Sigmoid colon (tissue), 4 donors: Measurements from ENCODE around the gene PDK2.

Source experiments
- EP300 ChIP-seq, 4 donors: sonication (generic); formaldehyde crosslinking; IDR thresholded peaks; one replicate each; pipeline ENCODE4 v1.6.1; 2017; ENCODE audit warnings: antibody characterized with exemption in 4 of 4
- POLR2A ChIP-seq, 2 donors: fragments of 450-650 bp; IDR thresholded peaks; one replicate each; pipeline ENCODE4 v1.6.1; 2016; ENCODE audit warnings: antibody characterized with exemption in 2 of 2, mild to moderate bottlenecking in 2 of 2, moderate library complexity in 2 of 2
- POLR2AphosphoS5 ChIP-seq, 4 donors: sonication (generic); formaldehyde crosslinking; IDR thresholded peaks; one replicate each; pipeline ENCODE4 v1.6.1; 2017; ENCODE audit warnings: antibody characterized with exemption in 4 of 4
- TF ChIP-seq, protein P1 (sequence below), 4 experiments: fragments of 450-650 bp in 3 of 4; fragments of 200-600 bp in 1 of 4; IDR thresholded peaks; one replicate each; pipeline ENCODE4 v1.5.1; 2016 to 2019; ENCODE audit warnings: antibody characterized with exemption in 4 of 4, mild to moderate bottlenecking in 3 of 4, moderate library complexity in 2 of 4

DNA sequence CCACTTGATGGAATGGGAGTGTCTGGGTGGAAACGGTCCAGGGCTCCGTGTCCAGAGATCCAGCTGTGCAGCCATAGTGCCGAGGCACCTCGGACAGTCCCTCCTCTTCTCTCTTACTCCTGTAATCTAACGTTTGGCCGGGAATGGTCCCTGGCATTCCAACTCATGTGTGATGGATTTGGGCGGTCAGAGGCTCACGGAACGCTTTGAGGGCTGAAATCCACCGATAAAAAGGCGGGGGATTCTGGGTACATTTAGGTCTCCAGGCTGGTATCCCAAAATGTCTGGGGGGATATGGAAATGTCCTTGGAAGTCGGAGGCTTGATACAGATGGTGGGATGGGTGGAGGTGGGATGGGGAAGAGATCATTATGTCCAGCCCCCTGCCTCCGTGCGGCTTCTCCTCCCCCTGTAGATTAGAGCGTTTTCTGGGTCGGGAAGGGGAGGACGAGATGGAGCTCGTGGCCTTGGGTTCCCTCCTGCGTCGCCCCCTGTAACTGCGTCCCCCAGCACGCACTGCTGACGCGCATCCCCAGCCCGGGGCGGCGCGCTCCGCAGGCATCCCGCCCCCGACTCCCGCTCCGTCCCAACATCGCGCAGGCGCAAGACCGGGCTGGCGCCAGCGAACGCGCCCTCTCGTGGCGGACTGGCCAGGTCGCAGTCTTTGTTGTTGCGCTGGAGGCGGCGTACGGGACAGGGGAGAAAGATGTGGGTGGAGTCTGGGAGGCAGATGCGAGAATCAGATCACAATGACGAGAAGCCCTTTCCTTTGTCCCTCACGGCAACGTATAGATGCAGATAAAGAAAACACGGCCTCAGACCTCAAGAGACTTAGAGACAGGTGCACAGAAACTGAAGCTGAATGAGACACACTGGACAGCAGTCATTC, 66.1 kb downstream of the PDK2 start:
- TF ChIP-seq, protein P1, sequence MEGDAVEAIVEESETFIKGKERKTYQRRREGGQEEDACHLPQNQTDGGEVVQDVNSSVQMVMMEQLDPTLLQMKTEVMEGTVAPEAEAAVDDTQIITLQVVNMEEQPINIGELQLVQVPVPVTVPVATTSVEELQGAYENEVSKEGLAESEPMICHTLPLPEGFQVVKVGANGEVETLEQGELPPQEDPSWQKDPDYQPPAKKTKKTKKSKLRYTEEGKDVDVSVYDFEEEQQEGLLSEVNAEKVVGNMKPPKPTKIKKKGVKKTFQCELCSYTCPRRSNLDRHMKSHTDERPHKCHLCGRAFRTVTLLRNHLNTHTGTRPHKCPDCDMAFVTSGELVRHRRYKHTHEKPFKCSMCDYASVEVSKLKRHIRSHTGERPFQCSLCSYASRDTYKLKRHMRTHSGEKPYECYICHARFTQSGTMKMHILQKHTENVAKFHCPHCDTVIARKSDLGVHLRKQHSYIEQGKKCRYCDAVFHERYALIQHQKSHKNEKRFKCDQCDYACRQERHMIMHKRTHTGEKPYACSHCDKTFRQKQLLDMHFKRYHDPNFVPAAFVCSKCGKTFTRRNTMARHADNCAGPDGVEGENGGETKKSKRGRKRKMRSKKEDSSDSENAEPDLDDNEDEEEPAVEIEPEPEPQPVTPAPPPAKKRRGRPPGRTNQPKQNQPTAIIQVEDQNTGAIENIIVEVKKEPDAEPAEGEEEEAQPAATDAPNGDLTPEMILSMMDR (IDR thresholded peaks at IDR 0.05) = peak; percentile 84 to 98 (median 90)
- peak in 1 of 2 donors; percentile 44 for TF ChIP-seq POLR2A (IDR thresholded peaks at IDR 0.05)
- peak; percentile 70 to 93 (median 86) for TF ChIP-seq POLR2AphosphoS5 (IDR thresholded peaks at IDR 0.05)
- TF ChIP-seq EP300 (IDR thresholded peaks at IDR 0.05) = no peak
